Stimulated activated naive CD8-positive, alpha-beta T cell treated with anti-CD3 and anti-CD28 coated beads, Interleukin-15, amount 100 ng/mL, for 72 hours (primary cell): Measurements from ENCODE around the gene TMEM201.
A peak's percentile ranks its signal among the peaks of the same experiment; 100 is the strongest.

Experiments
- ATAC-seq: fragments of 150-1000 bp; cut with Tn5 transposase; 2 replicates; pipeline ENCODE4 v1.10.0; 2021; ENCODE audit warnings: mild to moderate bottlenecking, moderate library complexity
- DNase-seq, 2 donors: peaks; one replicate each; pipeline ENCODE4 v3.0.0; 2021 to 2022
- H3K27ac Mint-ChIP-seq, 2 donors: one replicate each; pipeline ENCODE4 v1.8.0; 2022; ENCODE audit warnings: mild to moderate bottlenecking in 2 of 2, mixed read lengths in 2 of 2, moderate library complexity in 2 of 2
- H3K27me3 Mint-ChIP-seq: one replicate; pipeline ENCODE4 v1.8.0; 2022; ENCODE audit warnings: mixed read lengths
- H3K4me1 Mint-ChIP-seq: one replicate; pipeline ENCODE4 v1.8.0; 2022; ENCODE audit warnings: mild to moderate bottlenecking, mixed read lengths
- H3K4me3 Mint-ChIP-seq, 2 donors: one replicate each; pipeline ENCODE4 v1.8.0; 2022; ENCODE audit warnings: mild to moderate bottlenecking in 2 of 2, mixed read lengths in 2 of 2, moderate library complexity in 1 of 2
- H3K9me3 Mint-ChIP-seq, 2 donors: one replicate each; pipeline ENCODE4 v1.8.0; 2022; ENCODE audit warnings: mixed read lengths in 2 of 2

Gene TMEM201

GRCh38 chr1:9593492-9594465, 5.1 kb downstream of the TMEM201 start:
- DNase-seq (peak in 1 of 2 donors; percentile 56), ATAC-seq (peak; percentile 29)
- Mint-ChIP-seq H3K4me3 (no peak overlapping the region), H3K4me1 (peaks cover 58% of the 10 kb centered on the region), H3K27me3 (no peaks in the 10 kb centered on the region), H3K9me3 (no peaks in the 10 kb centered on the region), H3K27ac (peak overlapping the region; percentile 82)

DNA sequence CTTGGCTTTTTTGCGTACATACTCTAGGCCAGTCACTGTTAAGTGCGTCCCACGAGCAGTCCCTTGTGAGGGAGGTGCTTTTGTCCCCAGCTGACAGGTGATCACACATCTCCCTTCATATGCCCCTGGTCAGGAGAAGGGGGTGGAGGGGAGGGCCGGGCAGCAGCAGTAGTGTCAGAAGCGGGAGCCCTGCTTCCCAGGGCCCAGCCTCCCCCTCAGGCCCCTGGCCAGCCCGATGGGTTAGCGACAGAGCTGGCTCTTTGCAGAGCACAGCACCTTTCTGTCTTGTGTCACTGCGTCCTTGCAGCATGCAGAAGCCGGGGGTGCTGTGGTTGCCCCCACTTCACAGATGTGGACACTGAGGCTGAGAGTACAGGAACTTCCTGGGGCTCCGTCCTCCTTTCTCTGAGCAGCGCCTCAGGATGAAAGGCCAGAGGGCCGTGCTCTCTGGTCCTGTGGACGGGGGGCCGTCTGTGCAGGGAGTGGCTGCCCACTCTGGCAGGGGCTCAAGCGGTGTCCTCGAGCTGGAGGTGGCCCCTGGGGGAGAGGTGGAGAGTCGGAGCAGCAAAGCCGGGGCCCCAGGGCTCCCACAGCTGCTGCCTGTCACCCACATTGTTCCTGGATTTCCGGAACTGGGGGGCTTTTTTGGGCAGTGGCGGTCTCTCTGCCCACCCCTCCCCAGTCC, 5.9 kb downstream of the TMEM201 start:
- DNase-seq: no peak
- Mint-ChIP-seq H3K4me1 (peaks cover 55% of the 10 kb centered on the region), H3K4me3 (no peak overlapping the region), H3K27ac (peak overlapping the region in 1 of 2 donors; percentile 34), H3K9me3 (no peaks in the 10 kb centered on the region), H3K27me3 (no peaks in the 10 kb centered on the region)
- no peak for ATAC-seq

- H3K27ac Mint-ChIP-seq: no peak overlapping the region
- no peaks in the 10 kb centered on the region for H3K27me3 Mint-ChIP-seq
- ATAC-seq: no peak
- no peaks in the 10 kb centered on the region for H3K9me3 Mint-ChIP-seq
- DNase-seq: no peak
- H3K4me1 Mint-ChIP-seq: peaks cover 47% of the 10 kb centered on the region
- H3K4me3 Mint-ChIP-seq: no peak overlapping the region
Observed at GRCh38 chr1:9595156-9595967, 6.7 kb downstream of the TMEM201 start.

DNA sequence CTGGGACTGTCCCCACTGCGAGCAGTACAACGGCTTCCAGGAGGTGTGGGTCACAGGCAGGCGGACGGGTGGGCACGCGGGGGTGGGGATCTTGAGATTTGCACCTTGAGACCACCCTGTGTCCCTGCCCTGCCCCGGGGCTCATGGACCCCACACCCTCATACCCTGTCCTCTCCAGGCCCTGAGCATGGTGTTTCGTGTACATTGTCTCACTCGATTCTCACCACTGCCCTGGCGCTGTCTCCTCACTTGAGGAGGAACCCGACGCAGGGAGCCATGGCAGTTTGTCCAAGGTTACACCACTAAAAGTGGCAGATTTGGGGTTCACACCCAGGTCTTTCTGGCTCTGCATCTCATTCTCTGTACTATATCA, 7.2 kb downstream of the TMEM201 start:
- H3K4me1 Mint-ChIP-seq: peaks cover 41% of the 10 kb centered on the region
- ATAC-seq (no peak), DNase-seq (no peak)
- H3K27me3 Mint-ChIP-seq: no peaks in the 10 kb centered on the region
- H3K27ac Mint-ChIP-seq: no peak overlapping the region
- no peaks in the 10 kb centered on the region for H3K9me3 Mint-ChIP-seq
- no peak overlapping the region for H3K4me3 Mint-ChIP-seq

GRCh38 chr1:9596415-9597123, 7.9 kb downstream of the TMEM201 start:
- H3K27ac Mint-ChIP-seq: no peak overlapping the region

GRCh38 chr1:9597361-9598315, 8.9 kb downstream of the TMEM201 start:
- Mint-ChIP-seq H3K9me3 (no peaks in the 10 kb centered on the region), H3K27me3 (no peaks in the 10 kb centered on the region), H3K4me3 (peak overlapping the region in 1 of 2 donors; percentile 24), H3K27ac (no peak overlapping the region), H3K4me1 (peaks cover 25% of the 10 kb centered on the region)
- DNase-seq (no peak), ATAC-seq (no peak)

More at GRCh38 chr1:9596415-9597123, 7.9 kb downstream of the TMEM201 start:
- H3K4me1 Mint-ChIP-seq: peaks cover 35% of the 10 kb centered on the region
- DNase-seq: no peak
- H3K4me3 Mint-ChIP-seq: no peak overlapping the region
- no peaks in the 10 kb centered on the region for H3K27me3 Mint-ChIP-seq
- ATAC-seq: no peak
- H3K9me3 Mint-ChIP-seq: no peaks in the 10 kb centered on the region

DNA sequence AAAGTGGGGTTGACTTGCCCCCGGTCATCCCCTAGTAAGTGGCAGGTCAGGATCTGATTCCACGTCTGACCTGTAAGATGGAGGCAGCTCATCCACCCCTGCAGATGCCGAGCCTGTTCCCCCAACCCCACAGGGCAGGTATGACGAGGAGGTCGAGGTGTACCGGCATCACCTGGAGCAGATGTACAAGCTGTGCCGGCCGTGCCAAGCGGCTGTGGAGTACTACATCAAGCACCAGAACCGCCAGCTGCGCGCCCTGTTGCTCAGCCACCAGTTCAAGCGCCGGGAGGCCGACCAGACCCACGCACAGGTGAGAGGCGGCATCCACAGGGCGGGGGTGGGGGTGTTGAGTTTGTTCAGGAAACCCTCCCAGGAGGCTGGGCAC, 9.6 kb downstream of the TMEM201 start:
- DNase-seq (no peak), ATAC-seq (no peak)
- Mint-ChIP-seq H3K4me1 (peaks cover 18% of the 10 kb centered on the region), H3K27ac (no peak overlapping the region), H3K4me3 (no peak overlapping the region), H3K27me3 (no peaks in the 10 kb centered on the region), H3K9me3 (no peaks in the 10 kb centered on the region)

DNA sequence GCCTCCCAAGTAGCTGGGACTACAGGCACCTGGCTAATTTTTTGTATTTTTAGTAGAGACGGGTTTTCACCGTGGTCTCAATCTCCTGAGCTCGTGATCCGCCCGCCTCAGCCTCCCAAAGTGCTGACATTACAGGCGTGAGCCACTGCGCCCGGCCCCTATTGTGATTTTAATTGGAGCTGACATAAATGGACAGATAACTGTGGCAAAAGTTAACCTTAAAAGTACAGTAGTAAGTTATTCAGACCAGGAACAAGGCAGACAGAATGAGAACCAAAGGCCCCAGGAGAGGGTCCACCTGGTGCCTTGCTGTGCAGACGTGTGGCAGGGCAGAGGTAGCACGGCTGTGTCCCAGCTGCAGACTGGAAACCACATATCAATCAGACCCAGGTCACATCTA, 11.0 kb downstream of the TMEM201 start:
- H3K4me3 Mint-ChIP-seq: no peak overlapping the region
- peak overlapping the region in 1 of 2 donors; percentile 67 for H3K27ac Mint-ChIP-seq
- no peak for ATAC-seq
- H3K4me1 Mint-ChIP-seq: peaks cover 7% of the 10 kb centered on the region
- no peaks in the 10 kb centered on the region for H3K9me3 Mint-ChIP-seq
- DNase-seq: no peak
- no peaks in the 10 kb centered on the region for H3K27me3 Mint-ChIP-seq

DNA sequence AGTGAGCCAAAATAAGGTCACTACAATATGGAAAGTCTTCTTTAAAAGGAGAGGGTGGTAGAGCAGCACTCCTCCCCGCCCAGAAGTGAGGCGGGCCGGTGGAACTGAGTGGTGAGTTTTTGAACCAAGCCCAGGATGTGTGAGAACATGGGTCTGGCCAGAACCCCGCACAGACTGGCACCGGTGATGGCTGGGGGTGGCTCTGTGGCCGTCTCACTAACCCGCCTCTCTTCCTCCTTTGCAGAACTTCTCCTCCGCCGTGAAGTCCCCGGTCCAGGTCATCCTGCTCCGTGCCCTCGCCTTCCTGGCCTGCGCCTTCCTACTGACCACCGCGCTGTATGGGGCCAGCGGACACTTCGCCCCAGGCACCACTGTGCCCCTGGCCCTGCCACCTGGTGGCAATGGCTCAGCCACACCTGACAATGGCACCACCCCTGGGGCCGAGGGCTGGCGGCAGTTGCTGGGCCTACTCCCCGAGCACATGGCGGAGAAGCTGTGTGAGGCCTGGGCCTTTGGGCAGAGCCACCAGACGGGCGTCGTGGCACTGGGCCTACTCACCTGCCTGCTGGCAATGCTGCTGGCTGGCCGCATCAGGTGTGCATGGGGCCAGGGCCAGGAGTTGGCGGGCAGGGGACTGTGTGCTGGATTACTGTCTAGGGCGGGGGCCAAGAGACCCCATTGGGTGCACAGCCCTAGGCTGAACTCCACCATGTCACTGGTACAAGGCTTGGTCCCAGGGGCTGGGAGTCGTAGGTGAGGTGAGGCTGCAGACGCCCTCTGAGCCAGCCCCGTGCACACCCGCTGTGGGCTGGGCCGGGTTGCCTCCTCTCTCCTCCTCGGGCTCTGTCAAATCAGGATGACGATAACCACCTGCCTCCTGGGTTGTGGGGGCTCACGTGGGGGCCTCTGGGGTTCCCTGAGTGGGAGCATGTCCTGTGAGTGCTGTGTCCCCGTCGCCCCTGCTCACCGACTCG, 12.4 kb downstream of the TMEM201 start:
- no peaks in the 10 kb centered on the region for H3K4me1 Mint-ChIP-seq
- ATAC-seq: peak; percentile 27
- DNase-seq: no peak
- H3K9me3 Mint-ChIP-seq: no peaks in the 10 kb centered on the region
- no peak overlapping the region for H3K27ac Mint-ChIP-seq
- H3K27me3 Mint-ChIP-seq: no peaks in the 10 kb centered on the region
- H3K4me3 Mint-ChIP-seq: no peak overlapping the region

DNA sequence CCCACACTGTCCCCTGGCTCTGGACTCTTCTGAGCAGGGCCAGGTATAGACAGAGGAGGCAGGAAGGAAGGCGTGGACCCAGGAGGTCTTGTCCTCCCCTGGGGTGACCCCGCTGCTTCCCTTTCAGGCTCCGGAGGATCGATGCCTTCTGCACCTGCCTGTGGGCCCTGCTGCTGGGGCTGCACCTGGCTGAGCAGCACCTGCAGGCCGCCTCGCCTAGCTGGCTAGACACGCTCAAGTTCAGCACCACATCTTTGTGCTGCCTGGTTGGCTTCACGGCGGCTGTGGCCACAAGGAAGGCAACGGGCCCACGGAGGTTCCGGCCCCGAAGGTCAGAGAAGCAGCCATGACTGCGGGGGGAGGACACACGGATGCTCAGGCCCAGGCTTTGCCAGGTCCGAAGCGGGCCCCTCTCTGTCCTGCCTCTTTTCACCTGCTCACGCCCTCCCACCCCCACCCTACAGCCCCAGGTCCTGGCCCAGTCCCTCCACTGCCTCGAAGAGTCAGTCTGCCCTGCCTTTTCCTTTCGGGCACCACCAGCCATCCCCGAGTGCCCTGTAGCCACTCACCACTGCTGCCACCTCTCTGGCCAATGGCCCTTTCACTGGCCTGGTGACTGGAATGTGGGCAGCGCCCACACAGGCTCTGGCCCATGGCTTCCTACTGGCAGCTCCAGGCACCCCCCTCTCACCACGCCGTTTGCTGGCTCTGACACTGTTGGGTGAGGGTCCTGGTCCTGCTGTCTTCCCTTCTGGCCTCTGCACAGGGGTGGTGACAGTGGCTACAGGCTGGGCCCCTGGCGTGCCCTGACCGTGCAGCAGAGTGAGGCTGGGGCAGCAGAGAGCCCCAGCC, 13.5 kb downstream of the TMEM201 start:
- H3K27me3 Mint-ChIP-seq: no peaks in the 10 kb centered on the region
- no peak overlapping the region for H3K4me3 Mint-ChIP-seq
- no peak overlapping the region for H3K27ac Mint-ChIP-seq
- DNase-seq (no peak), ATAC-seq (peak; percentile 22)
- H3K9me3 Mint-ChIP-seq: no peaks in the 10 kb centered on the region
- H3K4me1 Mint-ChIP-seq: no peaks in the 10 kb centered on the region

- H3K27ac Mint-ChIP-seq: no peak overlapping the region
- no peak overlapping the region for H3K4me3 Mint-ChIP-seq
- no peaks in the 10 kb centered on the region for H3K9me3 Mint-ChIP-seq
- no peak for DNase-seq
- H3K4me1 Mint-ChIP-seq: no peaks in the 10 kb centered on the region
- H3K27me3 Mint-ChIP-seq: no peaks in the 10 kb centered on the region
- ATAC-seq: no peak
Observed at GRCh38 chr1:9602794-9603167, 14.1 kb downstream of the TMEM201 start.

DNA sequence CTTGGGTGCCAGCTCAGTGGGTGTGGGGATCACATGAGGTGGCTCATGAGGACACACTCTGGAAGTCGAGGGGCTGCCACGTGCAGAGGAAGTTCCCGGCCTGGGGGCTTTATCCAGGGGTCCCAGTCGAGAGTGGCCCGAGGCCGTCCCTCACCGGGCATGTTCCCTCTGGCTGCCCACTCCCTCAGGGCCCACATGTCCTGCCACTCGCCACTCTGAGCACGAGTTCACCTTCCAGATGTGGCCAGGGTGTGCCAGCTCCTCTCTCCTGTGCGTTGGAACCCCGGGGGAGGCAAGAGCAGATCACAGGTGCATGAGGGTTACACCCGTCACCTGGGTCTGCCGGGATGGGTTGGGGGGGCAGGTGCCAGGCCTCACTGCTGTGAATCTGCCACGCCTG, 14.6 kb downstream of the TMEM201 start:
- Mint-ChIP-seq H3K27ac (peak overlapping the region in 1 of 2 donors; percentile 34), H3K27me3 (no peaks in the 10 kb centered on the region), H3K9me3 (no peaks in the 10 kb centered on the region), H3K4me1 (no peaks in the 10 kb centered on the region), H3K4me3 (no peak overlapping the region)
- no peak for ATAC-seq
- no peak for DNase-seq
